HCT116 (cell line): ENCODE results near the gene DPEP3.
"Not testable (repeated sequence)": the region's sequence is repeated elsewhere in the genome, so short reads cannot be mapped to it uniquely, and the experiment has no call there.

Experiments used
- CTCF ChIP-seq, 3 experiments: fragments of 200-600 bp in 1 of 3; sonication (generic) in 1 of 3; IDR thresholded peaks in 2 of 3; conservative IDR thresholded peaks in 1 of 3; 2 replicates each; pipeline ENCODE4 v1.5.1; 2012 to 2017; ENCODE audit warnings: low read depth in 2 of 3, low read length in 2 of 3, antibody characterized with exemption in 1 of 3, borderline replicate concordance in 1 of 3, control low read depth in 1 of 3, mild to moderate bottlenecking in 1 of 3, mixed read lengths in 1 of 3, mixed run types in 1 of 3, moderate library complexity in 1 of 3; ENCODE audit not compliant: insufficient read depth in 1 of 3
- POLR2A ChIP-seq: IDR thresholded peaks from 2 replicates; pipeline ENCODE4 v1.7.0; 2011; ENCODE audit warnings: borderline replicate concordance; ENCODE audit not compliant: insufficient read depth, insufficient read length; ENCODE audit errors: extremely low read depth
- POLR2AphosphoS5 ChIP-seq: IDR thresholded peaks from 2 replicates; pipeline ENCODE4 v1.6.1; 2011; ENCODE audit warnings: mild to moderate bottlenecking, low read depth, low read length, moderate library complexity
- SIN3A ChIP-seq: IDR thresholded peaks from 2 replicates; pipeline ENCODE4 v1.6.1; 2012; ENCODE audit warnings: low read depth

GRCh38 chr16:67994040-67994408 lies 13.7 kb upstream of the DPEP3 start:
- not testable (repeated sequence) for TF ChIP-seq CTCF (IDR thresholded peaks at IDR 0.05 in 2 of 3, conservative IDR thresholded peaks at IDR 0.05 in 1 of 3; ENCODE audit: borderline replicate concordance in 1 of 3, insufficient read depth in 1 of 3, low read depth in 2 of 3, low read length in 2 of 3); POLR2A; POLR2AphosphoS5; SIN3A
